SU-DHL-6 (cell line): ENCODE measurements around the gene CFHR4.

Source experiments
- H2AFZ ChIP-seq: fragments of 200-600 bp; sonication (generic); 2 replicates; pipeline ENCODE4 v1.6.1; 2014; ENCODE audit warnings: low read depth, mild to moderate bottlenecking, moderate library complexity, mixed read lengths, antibody characterized with exemption, low read length; ENCODE audit not compliant: severe bottlenecking
- H3F3A ChIP-seq: fragments of 200-600 bp; shearing (Covaris generic); 2 replicates; pipeline ENCODE4 v1.6.0; 2016; ENCODE audit warnings: antibody characterized with exemption, mild to moderate bottlenecking; ENCODE audit not compliant: insufficient read depth
- H3K27ac ChIP-seq: fragments of 200-600 bp; sonication (generic); 2 replicates; pipeline ENCODE4 v1.5.1; 2016; ENCODE audit warnings: low read depth, mild to moderate bottlenecking, low read length, moderate library complexity, mixed read lengths
- H3K27me3 ChIP-seq: fragments of 200-600 bp; sonication (generic), shearing (Covaris generic); 2 replicates; pipeline ENCODE4 v1.6.0; 2014; ENCODE audit warnings: mild to moderate bottlenecking, low read length
- H3K36me3 ChIP-seq: fragments of 200-600 bp; sonication (generic); 2 replicates; pipeline ENCODE4 v1.6.1; 2014; ENCODE audit warnings: mild to moderate bottlenecking, low read length, mixed read lengths
- H3K4me2 ChIP-seq: fragments of 300-600, 200-600 bp; shearing (Covaris generic), sonication (generic); 2 replicates; pipeline ENCODE4 v1.6.0; 2014; ENCODE audit warnings: low read length, low read depth, mild to moderate bottlenecking; ENCODE audit not compliant: poor library complexity, severe bottlenecking
- H3K4me3 ChIP-seq: fragments of 200-600 bp; sonication (generic); 2 replicates; pipeline ENCODE4 v1.5.1; 2014; ENCODE audit warnings: antibody characterized with exemption, low read length, mild to moderate bottlenecking, mixed read lengths; ENCODE audit not compliant: insufficient read depth, poor library complexity, severe bottlenecking
- H3K79me2 ChIP-seq: fragments of 200-600 bp; sonication (generic); 2 replicates; pipeline ENCODE4 v1.6.1; 2014; ENCODE audit warnings: mild to moderate bottlenecking, low read length, moderate library complexity; ENCODE audit not compliant: insufficient read depth
- H3K9ac ChIP-seq: fragments of 200-600 bp; sonication (generic); 2 replicates; pipeline ENCODE4 v1.7.0; 2014; ENCODE audit warnings: mild to moderate bottlenecking, low read length
- H3K9me2 ChIP-seq: fragments of 200-600 bp; sonication (generic); replicated peaks from 2 replicates; pipeline ENCODE4 v1.6.1; 2014; ENCODE audit warnings: low read length; ENCODE audit not compliant: insufficient read depth
- H3K9me3 ChIP-seq: fragments of 200-600 bp; sonication (generic); 2 replicates; pipeline ENCODE4 v1.6.1; 2014; ENCODE audit warnings: low read length, mixed read lengths; ENCODE audit not compliant: insufficient read depth
- H4K20me1 ChIP-seq: fragments of 200-600 bp; sonication (generic); 2 replicates; pipeline ENCODE4 v1.6.1; 2014; ENCODE audit warnings: low read depth, mild to moderate bottlenecking, antibody characterized with exemption, low read length, moderate library complexity, mixed read lengths
- CTCF ChIP-seq: fragments of 200-600 bp; sonication (generic); IDR thresholded peaks from one replicate; pipeline ENCODE4 v1.5.1; 2017; ENCODE audit warnings: antibody characterized with exemption, mild to moderate bottlenecking, low read length, moderate library complexity; ENCODE audit not compliant: insufficient read depth, poor library complexity, severe bottlenecking
- EZH2phosphoT487 ChIP-seq: fragments of 200-600 bp; sonication (generic), shearing (Covaris generic); conservative IDR thresholded peaks from 2 replicates; pipeline ENCODE4 v1.6.1; 2018; ENCODE audit warnings: mild to moderate bottlenecking, antibody characterized with exemption, low read length, moderate library complexity, mixed read lengths

The CFHR4 gene

GRCh38 chr1:196858811-196859210, 29.0 kb upstream of the CFHR4 start:
- H3K9ac ChIP-seq = no peak overlapping the region
- H3F3A ChIP-seq = no peaks in the 10 kb centered on the region
- H3K4me3 ChIP-seq = no peak overlapping the region
- H2AFZ ChIP-seq = no peak overlapping the region
- H3K9me2 ChIP-seq = no peaks in the 10 kb centered on the region
- H3K27ac ChIP-seq = no peak overlapping the region
- H4K20me1 ChIP-seq = no peaks in the 10 kb centered on the region
- no peak for TF ChIP-seq CTCF
- no peak for TF ChIP-seq EZH2phosphoT487
- no peaks in the 10 kb centered on the region for H3K27me3 ChIP-seq
- H3K79me2 ChIP-seq = no peaks in the 10 kb centered on the region
- no peak overlapping the region for H3K4me2 ChIP-seq
- no peaks in the 10 kb centered on the region for H3K9me3 ChIP-seq
- H3K36me3 ChIP-seq = no peaks in the 10 kb centered on the region

- Histone ChIP-seq H3K27me3 (no peaks in the 10 kb centered on the region), H3F3A (no peaks in the 10 kb centered on the region), H3K9me3 (no peaks in the 10 kb centered on the region), H3K27ac (no peak overlapping the region), H2AFZ (no peak overlapping the region), H3K4me2 (no peak overlapping the region), H3K9ac (no peak overlapping the region), H3K36me3 (no peaks in the 10 kb centered on the region), H4K20me1 (no peaks in the 10 kb centered on the region), H3K9me2 (no peaks in the 10 kb centered on the region), H3K4me3 (no peak overlapping the region), H3K79me2 (no peaks in the 10 kb centered on the region)
- no peak for TF ChIP-seq EZH2phosphoT487
- no peak for TF ChIP-seq CTCF
Observed at GRCh38 chr1:196860323-196860884, 27.4 kb upstream of the CFHR4 start.

- Histone ChIP-seq H3K9me2 (no peaks in the 10 kb centered on the region), H3K9ac (no peak overlapping the region), H3K4me2 (no peak overlapping the region), H3K27me3 (no peaks in the 10 kb centered on the region), H3K9me3 (no peaks in the 10 kb centered on the region), H4K20me1 (no peaks in the 10 kb centered on the region), H3K36me3 (no peaks in the 10 kb centered on the region), H3K79me2 (no peaks in the 10 kb centered on the region), H3K4me3 (no peak overlapping the region), H3F3A (no peaks in the 10 kb centered on the region), H2AFZ (no peak overlapping the region), H3K27ac (no peak overlapping the region)
- TF ChIP-seq CTCF (no peak), EZH2phosphoT487 (no peak)
Observed at GRCh38 chr1:196861429-196861828, 26.4 kb upstream of the CFHR4 start.
